Astrocyte (in vitro differentiated cells and primary cell): ENCODE measurements around the gene COX20. TPM values are rescaled to one million over a fixed set of nuclear protein-coding genes. Genes with fewer than 3 reads are reported as not detected.
"Not testable (repeated sequence)": the region's sequence is repeated elsewhere in the genome, so short reads cannot be mapped to it uniquely, and the experiment has no call there.

ENCODE experiments used
- DNase-seq: peaks from one replicate; pipeline ENCODE4 v3.0.0-alpha.2; 2010; ENCODE audit warnings: low read depth
- FAIRE-seq: peaks from 2 replicates; lab custom pipeline; 2011; peaks lifted over from hg19 to GRCh38; lab: Jason Lieb, UNC
- H2AFZ ChIP-seq: 2 replicates; pipeline ENCODE4 v1.6.0; 2012; ENCODE audit warnings: low read depth, low read length, inconsistent platforms
- H3K27ac ChIP-seq: 2 replicates; pipeline ENCODE4 v1.5.1; 2011; ENCODE audit warnings: low read depth, low read length, inconsistent platforms
- H3K27me3 ChIP-seq: 2 replicates; pipeline ENCODE4 v1.6.0; 2011; ENCODE audit warnings: low read length, inconsistent platforms; ENCODE audit not compliant: insufficient read depth
- H3K36me3 ChIP-seq: 2 replicates; pipeline ENCODE4 v1.5.1; 2011; ENCODE audit warnings: low read length, inconsistent platforms; ENCODE audit not compliant: insufficient read depth
- H3K4me1 ChIP-seq: 2 replicates; pipeline ENCODE4 v1.5.1; 2011; ENCODE audit warnings: low read length, inconsistent platforms; ENCODE audit not compliant: insufficient read depth
- H3K4me2 ChIP-seq: 2 replicates; pipeline ENCODE4 v1.6.0; 2012; ENCODE audit warnings: low read length, inconsistent platforms
- H3K4me3 ChIP-seq: 2 replicates; pipeline ENCODE4 v1.5.1; 2011; ENCODE audit warnings: low read depth, mild to moderate bottlenecking, low read length, inconsistent platforms; ENCODE audit not compliant: insufficient read depth
- H3K79me2 ChIP-seq: 2 replicates; pipeline ENCODE4 v1.6.0; 2012; ENCODE audit warnings: mild to moderate bottlenecking, low read length, inconsistent platforms; ENCODE audit not compliant: insufficient read depth
- H3K9ac ChIP-seq: 2 replicates; pipeline ENCODE4 v1.6.0; 2012; ENCODE audit warnings: mild to moderate bottlenecking, low read length, inconsistent platforms
- H3K9me3 ChIP-seq: 2 replicates; pipeline ENCODE4 v1.5.1; 2012; ENCODE audit warnings: low read depth, mild to moderate bottlenecking, low read length, inconsistent platforms; ENCODE audit not compliant: insufficient read depth
- H4K20me1 ChIP-seq: 2 replicates; pipeline ENCODE4 v1.6.0; 2012; ENCODE audit warnings: low read length, inconsistent platforms; ENCODE audit not compliant: insufficient read depth
- H3K27ac Mint-ChIP-seq: one replicate; pipeline ENCODE4 v1.8.0; 2021; ENCODE audit warnings: mild to moderate bottlenecking, mixed read lengths; ENCODE audit not compliant: unreplicated experiment
- H3K27me3 Mint-ChIP-seq: one replicate; pipeline ENCODE4 v1.8.0; 2021; ENCODE audit warnings: low read depth, mixed read lengths; ENCODE audit not compliant: unreplicated experiment
- H3K36me3 Mint-ChIP-seq: one replicate; pipeline ENCODE4 v1.8.0; 2021; ENCODE audit warnings: low read depth, mixed read lengths; ENCODE audit not compliant: unreplicated experiment
- H3K4me1 Mint-ChIP-seq: one replicate; pipeline ENCODE4 v1.8.0; 2021; ENCODE audit warnings: low read depth, mixed read lengths; ENCODE audit not compliant: unreplicated experiment
- H3K4me3 Mint-ChIP-seq: one replicate; pipeline ENCODE4 v1.8.0; 2021; ENCODE audit warnings: mild to moderate bottlenecking, moderate library complexity, mixed read lengths; ENCODE audit not compliant: unreplicated experiment
- H3K9me3 Mint-ChIP-seq: one replicate; pipeline ENCODE4 v1.8.0; 2021; ENCODE audit warnings: mild to moderate bottlenecking, mixed read lengths; ENCODE audit not compliant: unreplicated experiment
- EZH2 ChIP-seq: IDR thresholded peaks from 2 replicates; pipeline ENCODE4 v1.6.1; 2012; ENCODE audit warnings: mild to moderate bottlenecking, low read length, inconsistent platforms; ENCODE audit not compliant: insufficient read depth
- total RNA-seq: library from RNA; stranded (reverse); gene quantifications from 2 replicates; pipeline ENCODE4 v1.2.1, GENCODE V29; 2021
- TF ChIP-seq, protein P1 (sequence below): IDR thresholded peaks from 2 replicates; pipeline ENCODE4 v1.5.1; 2011; ENCODE audit warnings: low read depth, mild to moderate bottlenecking, inconsistent platforms, low read length, moderate library complexity; ENCODE audit not compliant: insufficient read depth

COX20 gene
- total RNA-seq, 1 donor from 2014 or later: 51.0 TPM

DNA sequence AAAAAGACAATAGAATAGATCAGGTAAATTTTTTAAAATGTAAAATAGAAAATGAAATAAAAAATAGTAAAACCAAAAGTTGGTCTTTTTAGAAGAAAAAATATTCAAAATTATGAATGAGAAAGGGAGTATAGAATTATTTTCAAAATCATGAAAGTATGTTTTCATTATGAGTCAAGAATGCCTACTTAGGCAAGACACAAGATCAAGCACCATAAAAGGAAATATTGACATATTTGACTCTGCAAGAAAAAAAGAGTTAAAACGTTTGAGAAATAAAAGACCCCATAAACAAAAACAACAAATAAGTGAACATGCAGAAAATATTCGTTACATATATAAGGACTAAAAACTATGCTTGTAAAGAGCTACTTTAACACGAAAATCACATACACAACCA, 4.8 kb upstream of the COX20 start:
- no peak overlapping the region for H3K27ac ChIP-seq
- Mint-ChIP-seq H3K4me3 (no peak overlapping the region), H3K27me3 (peaks cover under 1% of the 10 kb centered on the region), H3K27ac (no peak overlapping the region), H3K4me1 (peaks cover 3% of the 10 kb centered on the region), H3K36me3 (peaks cover 2% of the 10 kb centered on the region), H3K9me3 (no peaks in the 10 kb centered on the region)
- H2AFZ ChIP-seq: no peak overlapping the region
- H3K4me2 ChIP-seq: no peak overlapping the region
- H3K36me3 ChIP-seq: no peaks in the 10 kb centered on the region
- H3K79me2 ChIP-seq: peaks cover under 1% of the 10 kb centered on the region
- no peak overlapping the region for H3K4me3 ChIP-seq
- H3K9me3 ChIP-seq: no peaks in the 10 kb centered on the region
- no peaks in the 10 kb centered on the region for H4K20me1 ChIP-seq
- H3K4me1 ChIP-seq: peaks cover 4% of the 10 kb centered on the region
- no peak overlapping the region for H3K9ac ChIP-seq
- TF ChIP-seq, protein P1, sequence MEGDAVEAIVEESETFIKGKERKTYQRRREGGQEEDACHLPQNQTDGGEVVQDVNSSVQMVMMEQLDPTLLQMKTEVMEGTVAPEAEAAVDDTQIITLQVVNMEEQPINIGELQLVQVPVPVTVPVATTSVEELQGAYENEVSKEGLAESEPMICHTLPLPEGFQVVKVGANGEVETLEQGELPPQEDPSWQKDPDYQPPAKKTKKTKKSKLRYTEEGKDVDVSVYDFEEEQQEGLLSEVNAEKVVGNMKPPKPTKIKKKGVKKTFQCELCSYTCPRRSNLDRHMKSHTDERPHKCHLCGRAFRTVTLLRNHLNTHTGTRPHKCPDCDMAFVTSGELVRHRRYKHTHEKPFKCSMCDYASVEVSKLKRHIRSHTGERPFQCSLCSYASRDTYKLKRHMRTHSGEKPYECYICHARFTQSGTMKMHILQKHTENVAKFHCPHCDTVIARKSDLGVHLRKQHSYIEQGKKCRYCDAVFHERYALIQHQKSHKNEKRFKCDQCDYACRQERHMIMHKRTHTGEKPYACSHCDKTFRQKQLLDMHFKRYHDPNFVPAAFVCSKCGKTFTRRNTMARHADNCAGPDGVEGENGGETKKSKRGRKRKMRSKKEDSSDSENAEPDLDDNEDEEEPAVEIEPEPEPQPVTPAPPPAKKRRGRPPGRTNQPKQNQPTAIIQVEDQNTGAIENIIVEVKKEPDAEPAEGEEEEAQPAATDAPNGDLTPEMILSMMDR: no peak
- no peak for TF ChIP-seq EZH2
- H3K27me3 ChIP-seq: no peaks in the 10 kb centered on the region
- DNase-seq: no peak
- no peak for FAIRE-seq

DNA sequence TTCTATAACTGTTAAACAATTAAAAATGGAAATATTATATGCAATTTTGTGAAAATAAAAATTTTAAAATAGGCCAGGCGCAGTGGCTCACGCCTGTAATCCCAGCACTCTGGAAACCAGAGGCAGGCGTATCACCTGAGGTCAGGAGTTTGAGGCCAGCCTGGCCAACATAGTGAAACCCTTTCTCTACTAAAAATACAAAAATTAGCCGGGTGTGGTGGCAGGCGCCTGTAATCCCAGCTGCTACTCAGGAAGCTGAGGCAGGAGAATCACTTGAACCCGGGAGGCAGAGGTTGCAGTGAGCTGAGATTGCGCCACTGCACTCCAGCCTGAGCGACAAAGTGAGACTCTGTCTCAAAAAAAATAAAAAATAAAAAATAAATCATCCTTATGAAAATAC, 2.2 kb upstream of the COX20 start:
- not testable (repeated sequence) for FAIRE-seq

DNA sequence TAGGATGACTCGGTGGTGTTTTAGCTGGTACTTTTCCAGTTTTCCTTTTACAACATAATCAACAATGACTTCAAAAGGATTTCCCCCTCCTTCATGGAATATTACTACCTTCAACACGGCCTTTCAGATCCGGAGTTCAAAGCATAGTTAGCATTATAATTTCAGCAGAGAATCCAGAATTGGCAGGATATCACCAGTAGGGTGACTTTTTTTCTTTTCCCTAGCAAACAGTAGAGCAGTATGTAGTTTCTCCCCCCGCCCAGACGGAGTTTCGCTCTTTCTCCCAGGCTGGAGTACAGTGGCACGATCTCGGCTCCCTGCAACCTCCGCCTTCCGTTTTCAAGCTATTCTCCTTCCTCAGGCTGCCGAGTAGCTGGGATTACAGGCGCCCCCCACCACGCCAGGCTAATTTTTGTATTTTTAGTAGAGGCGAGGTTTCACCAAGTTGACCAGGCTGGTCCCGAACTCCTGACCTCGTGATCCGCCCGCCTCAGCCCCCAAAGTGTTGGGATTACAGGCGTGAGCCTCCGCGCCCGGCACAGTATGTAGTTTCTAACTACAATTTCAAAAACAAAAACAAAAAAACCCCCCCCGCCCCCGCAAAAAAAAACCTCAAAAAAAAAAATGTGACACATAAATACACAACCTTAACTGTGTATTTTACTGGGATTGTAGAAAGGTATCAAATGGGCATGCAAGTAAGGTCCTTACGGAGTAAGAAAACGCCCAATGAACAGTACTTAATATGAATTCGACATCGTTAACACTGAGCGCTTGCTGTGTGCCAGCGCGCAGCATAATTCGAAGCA, 1.5 kb upstream of the COX20 start:
- H3K4me3 ChIP-seq: peak overlapping the region; percentile 87
- H3K9me3 ChIP-seq: no peaks in the 10 kb centered on the region
- Mint-ChIP-seq H3K9me3 (no peaks in the 10 kb centered on the region), H3K36me3 (peaks cover 3% of the 10 kb centered on the region), H3K4me3 (peak overlapping the region; percentile 91), H3K4me1 (peaks cover 17% of the 10 kb centered on the region), H3K27me3 (no peaks in the 10 kb centered on the region), H3K27ac (peak overlapping the region; percentile 99)
- peaks cover 2% of the 10 kb centered on the region for H3K36me3 ChIP-seq
- H3K4me1 ChIP-seq: peaks cover 13% of the 10 kb centered on the region
- H4K20me1 ChIP-seq: peaks cover 15% of the 10 kb centered on the region
- H3K27ac ChIP-seq: peak overlapping the region; percentile 98
- H3K79me2 ChIP-seq: peaks cover 34% of the 10 kb centered on the region
- FAIRE-seq (no peak), DNase-seq (peak; percentile 80)
- H3K27me3 ChIP-seq: no peaks in the 10 kb centered on the region
- peak overlapping the region; percentile 58 for H2AFZ ChIP-seq
- peak overlapping the region; percentile 94 for H3K9ac ChIP-seq
- H3K4me2 ChIP-seq: peak overlapping the region; percentile 89
- TF ChIP-seq, protein P1: peak; percentile 10
- TF ChIP-seq EZH2: no peak

More for the DNA sequence above, 2.2 kb upstream of the COX20 start:
- not testable (repeated sequence) for H2AFZ ChIP-seq, H3K4me3 Mint-ChIP-seq, DNase-seq, H3K27me3 ChIP-seq, H4K20me1 ChIP-seq, H3K9me3 Mint-ChIP-seq, H3K36me3 Mint-ChIP-seq, H3K36me3 ChIP-seq, H3K27me3 Mint-ChIP-seq, H3K9me3 ChIP-seq
- peak overlapping the region; percentile 87 for H3K4me3 ChIP-seq
- Mint-ChIP-seq H3K27ac (peak overlapping the region; percentile 99), H3K4me1 (peaks cover 12% of the 10 kb centered on the region)
- peaks cover 27% of the 10 kb centered on the region for H3K79me2 ChIP-seq
- peak overlapping the region; percentile 89 for H3K4me2 ChIP-seq
- peak overlapping the region; percentile 94 for H3K9ac ChIP-seq
- peaks cover 13% of the 10 kb centered on the region for H3K4me1 ChIP-seq
- peak overlapping the region; percentile 98 for H3K27ac ChIP-seq
